ENCODE measurements around the gene NPTXR.

NPTXR gene

DNA sequence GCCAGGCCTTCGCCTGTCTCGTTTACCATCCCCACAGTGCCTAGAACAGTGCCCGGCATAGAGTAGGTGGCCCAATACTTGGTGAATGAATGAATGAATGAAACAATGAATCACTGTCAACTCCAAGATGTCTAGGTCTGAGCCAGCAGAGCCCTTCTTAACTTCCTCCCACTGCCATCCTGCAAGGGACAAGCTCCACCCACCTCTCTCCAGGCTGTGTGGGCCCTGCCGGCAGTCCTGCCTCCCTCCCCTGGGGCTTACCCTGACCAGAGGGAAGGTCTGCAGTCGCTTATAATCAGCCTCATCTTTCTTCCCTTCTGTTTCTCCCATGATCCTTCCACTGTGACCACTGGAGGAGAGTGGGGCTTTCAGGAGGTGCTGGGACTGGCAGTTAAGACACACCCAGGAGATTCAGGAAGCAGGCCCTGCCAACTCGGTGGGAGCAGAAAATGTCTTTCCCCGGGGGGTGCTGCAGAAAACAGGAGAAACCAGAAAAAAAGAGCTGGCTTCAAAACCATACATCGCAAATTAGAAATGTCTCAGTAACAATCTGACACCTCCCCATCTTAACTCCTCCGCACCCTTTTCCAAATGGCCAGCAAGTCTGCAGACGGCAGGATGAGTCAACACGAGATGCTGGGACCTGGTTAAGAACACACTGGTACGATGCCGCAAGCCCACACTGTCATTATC lies 61.3 kb downstream of the NPTXR start:
- Histone ChIP-seq H3K36me3 (peaks cover 10% of the 10 kb centered on the region), H3K27me3 (no peaks in the 10 kb centered on the region), H3K4me1 (ENCODE audit: control insufficient read depth in 1 of 2, insufficient read depth in 1 of 2, low read depth in 1 of 2, low read length in 1 of 2) (no peaks in the 10 kb centered on the region), H3K27ac (no peak overlapping the region), H3K9me3 (no peaks in the 10 kb centered on the region), H3K4me3 (ENCODE audit: low read depth in 1 of 2, low read length in 1 of 2) (no peak overlapping the region)
- TF ChIP-seq, protein P1, sequence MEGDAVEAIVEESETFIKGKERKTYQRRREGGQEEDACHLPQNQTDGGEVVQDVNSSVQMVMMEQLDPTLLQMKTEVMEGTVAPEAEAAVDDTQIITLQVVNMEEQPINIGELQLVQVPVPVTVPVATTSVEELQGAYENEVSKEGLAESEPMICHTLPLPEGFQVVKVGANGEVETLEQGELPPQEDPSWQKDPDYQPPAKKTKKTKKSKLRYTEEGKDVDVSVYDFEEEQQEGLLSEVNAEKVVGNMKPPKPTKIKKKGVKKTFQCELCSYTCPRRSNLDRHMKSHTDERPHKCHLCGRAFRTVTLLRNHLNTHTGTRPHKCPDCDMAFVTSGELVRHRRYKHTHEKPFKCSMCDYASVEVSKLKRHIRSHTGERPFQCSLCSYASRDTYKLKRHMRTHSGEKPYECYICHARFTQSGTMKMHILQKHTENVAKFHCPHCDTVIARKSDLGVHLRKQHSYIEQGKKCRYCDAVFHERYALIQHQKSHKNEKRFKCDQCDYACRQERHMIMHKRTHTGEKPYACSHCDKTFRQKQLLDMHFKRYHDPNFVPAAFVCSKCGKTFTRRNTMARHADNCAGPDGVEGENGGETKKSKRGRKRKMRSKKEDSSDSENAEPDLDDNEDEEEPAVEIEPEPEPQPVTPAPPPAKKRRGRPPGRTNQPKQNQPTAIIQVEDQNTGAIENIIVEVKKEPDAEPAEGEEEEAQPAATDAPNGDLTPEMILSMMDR (IDR thresholded peaks at IDR 0.05), result no peak

DNA sequence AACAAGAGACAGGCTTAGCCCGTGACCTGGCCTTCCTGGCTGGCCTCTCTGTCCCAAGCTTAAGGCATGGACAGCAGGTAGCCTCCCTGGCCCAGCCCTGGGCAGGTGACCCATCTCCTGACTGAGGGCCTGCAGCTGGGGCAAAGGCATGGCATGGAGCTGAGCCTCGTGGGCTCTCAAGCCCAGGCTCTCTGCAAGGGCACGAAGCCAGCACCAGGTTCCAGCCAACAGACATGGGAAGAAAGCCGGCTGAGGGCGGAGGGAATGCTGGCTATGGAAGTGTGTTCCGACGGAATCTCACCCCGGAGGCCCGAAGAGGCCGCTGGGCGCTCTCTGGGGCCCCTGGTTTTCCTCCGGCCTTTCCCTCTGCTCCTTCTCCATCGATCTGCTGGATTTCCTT lies 62.8 kb downstream of the NPTXR start:
- H3K4me3 ChIP-seq (ENCODE audit: low read depth in 1 of 2, low read length in 1 of 2), result no peak overlapping the region
- H3K4me1 ChIP-seq (ENCODE audit: control insufficient read depth in 1 of 2, insufficient read depth in 1 of 2, low read depth in 1 of 2, low read length in 1 of 2), result no peaks in the 10 kb centered on the region
- H3K36me3 ChIP-seq, result peaks cover 10% of the 10 kb centered on the region
- no peaks in the 10 kb centered on the region for H3K9me3 ChIP-seq
- TF ChIP-seq, protein P1 (IDR thresholded peaks at IDR 0.05), result no peak
- no peaks in the 10 kb centered on the region for H3K27me3 ChIP-seq
- H3K27ac ChIP-seq, result no peak overlapping the region

DNA sequence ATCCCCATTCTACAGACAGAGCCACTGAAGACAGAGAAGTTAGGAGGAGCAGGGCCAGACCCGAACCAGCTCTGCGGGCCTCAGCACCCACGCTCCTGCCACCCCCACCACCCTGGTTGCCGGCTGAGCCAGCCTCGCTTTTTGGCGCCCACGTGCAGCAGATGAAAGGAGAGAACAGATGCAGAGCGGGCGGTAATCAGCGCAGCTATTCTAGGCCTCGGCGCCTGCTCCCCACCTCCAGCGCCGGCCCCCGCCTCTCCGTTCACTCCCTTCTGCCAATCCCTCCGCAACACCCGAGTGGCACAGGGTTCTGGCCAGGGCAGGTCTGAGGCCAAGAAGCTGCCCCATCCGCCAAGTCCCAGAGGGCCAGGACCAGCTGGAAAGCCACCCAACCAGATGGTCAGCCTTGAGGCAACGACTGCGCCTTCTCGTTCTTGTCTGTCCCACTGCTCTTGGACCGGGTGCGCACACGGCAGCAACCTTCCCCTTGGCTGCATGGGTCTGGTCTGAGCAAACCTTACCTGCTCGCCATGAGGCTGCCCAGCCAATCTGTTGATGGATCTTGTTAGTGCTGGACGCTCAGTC lies 66.6 kb downstream of the NPTXR start:
- no peaks in the 10 kb centered on the region for H3K27me3 ChIP-seq
- no peaks in the 10 kb centered on the region for H3K9me3 ChIP-seq
- no peak overlapping the region for H3K4me3 ChIP-seq (ENCODE audit: low read depth in 1 of 2, low read length in 1 of 2)
- TF ChIP-seq, protein P1 (IDR thresholded peaks at IDR 0.05), result no peak
- H3K4me1 ChIP-seq (ENCODE audit: control insufficient read depth in 1 of 2, insufficient read depth in 1 of 2, low read depth in 1 of 2, low read length in 1 of 2), result no peaks in the 10 kb centered on the region
- H3K27ac ChIP-seq, result no peak overlapping the region
- peaks cover 10% of the 10 kb centered on the region for H3K36me3 ChIP-seq

DNA sequence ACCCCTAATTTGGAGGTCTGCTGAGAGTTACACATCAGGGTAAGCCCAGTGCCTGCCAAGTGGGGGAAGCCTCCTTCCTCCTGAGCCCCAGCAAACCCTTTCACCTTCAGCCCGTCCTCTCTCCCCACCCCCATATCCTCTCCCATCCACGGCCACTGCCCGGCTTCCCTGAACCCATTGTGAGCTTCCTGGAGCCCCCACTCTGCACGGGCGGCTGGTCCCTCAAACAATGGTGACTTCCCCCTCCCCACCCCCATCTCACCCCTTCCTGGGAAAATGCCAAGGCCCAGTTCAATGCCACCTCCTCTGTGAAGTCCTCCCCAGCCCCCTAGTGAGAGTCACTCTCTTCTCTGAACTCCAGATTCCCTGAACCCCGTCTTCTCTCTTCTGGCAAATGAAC lies 67.7 kb downstream of the NPTXR start:
- TF ChIP-seq, protein P1 (IDR thresholded peaks at IDR 0.05), result no peak

DNA sequence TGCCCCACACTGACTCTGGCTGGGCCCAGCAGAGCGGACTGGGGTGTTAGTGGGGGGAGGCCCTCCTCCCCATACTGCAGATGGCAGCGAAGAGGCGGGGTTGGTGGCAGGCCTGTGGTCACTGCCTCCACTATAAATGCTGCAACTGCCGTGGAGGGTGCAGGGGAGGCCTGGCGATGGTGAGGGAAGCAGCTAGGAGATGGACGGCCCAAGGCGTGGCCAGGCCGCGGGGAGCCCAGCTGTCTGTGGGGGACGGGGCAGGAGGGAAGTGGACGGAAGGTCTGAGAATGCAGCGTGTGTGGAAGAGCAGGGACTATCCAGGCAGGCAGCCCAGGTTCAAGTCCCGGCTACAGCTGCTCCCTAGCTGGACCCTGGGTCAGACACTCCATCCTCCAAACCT lies 68.2 kb downstream of the NPTXR start:
- Histone ChIP-seq H3K4me1 (ENCODE audit: control insufficient read depth in 1 of 2, insufficient read depth in 1 of 2, low read depth in 1 of 2, low read length in 1 of 2) (no peaks in the 10 kb centered on the region), H3K27me3 (no peaks in the 10 kb centered on the region), H3K27ac (no peak overlapping the region), H3K4me3 (ENCODE audit: low read depth in 1 of 2, low read length in 1 of 2) (no peak overlapping the region), H3K9me3 (no peaks in the 10 kb centered on the region), H3K36me3 (peaks cover 5% of the 10 kb centered on the region)
- TF ChIP-seq, protein P1 (IDR thresholded peaks at IDR 0.05), result no peak

More for the DNA sequence above, 67.7 kb downstream of the NPTXR start:
- no peaks in the 10 kb centered on the region for H3K4me1 ChIP-seq (ENCODE audit: control insufficient read depth in 1 of 2, insufficient read depth in 1 of 2, low read depth in 1 of 2, low read length in 1 of 2)
- H3K36me3 ChIP-seq, result peaks cover 9% of the 10 kb centered on the region
- H3K9me3 ChIP-seq, result no peaks in the 10 kb centered on the region
- no peak overlapping the region for H3K27ac ChIP-seq
- no peaks in the 10 kb centered on the region for H3K27me3 ChIP-seq
- H3K4me3 ChIP-seq (ENCODE audit: low read depth in 1 of 2, low read length in 1 of 2), result no peak overlapping the region

Measured in neutrophil (primary cell).